H9 (cell line): ENCODE data around the gene CNNM1. TPM values are rescaled to one million over a fixed set of nuclear protein-coding genes. Genes with fewer than 3 reads are reported as not detected.

ENCODE experiments used
- DNase-seq: peaks from one replicate; pipeline ENCODE4 v3.0.0-alpha.2; 2017
- H2AFZ ChIP-seq: one replicate; pipeline ENCODE4 v1.6.1; 2013; ENCODE audit warnings: mild to moderate bottlenecking, low read length, control low read depth, moderate library complexity
- H2AK5ac ChIP-seq: 2 replicates; pipeline ENCODE4 v1.6.1; 2013; ENCODE audit warnings: low read length, control low read depth, mixed read lengths; ENCODE audit not compliant: insufficient read length
- H2BK120ac ChIP-seq: one replicate; pipeline ENCODE4 v1.6.1; 2013; ENCODE audit warnings: low read depth, mild to moderate bottlenecking, low read length, control low read depth, inconsistent platforms; ENCODE audit not compliant: poor library complexity, severe bottlenecking
- H2BK12ac ChIP-seq: 2 replicates; pipeline ENCODE4 v1.6.1; 2013; ENCODE audit warnings: low read length, control low read depth, mixed read lengths, low read depth; ENCODE audit not compliant: insufficient read length
- H2BK15ac ChIP-seq: 2 replicates; pipeline ENCODE4 v1.6.1; 2013; ENCODE audit warnings: low read depth, low read length, control low read depth
- H2BK20ac ChIP-seq: one replicate; pipeline ENCODE4 v1.6.1; 2013; ENCODE audit warnings: low read depth, mild to moderate bottlenecking, low read length, control low read depth, inconsistent platforms; ENCODE audit not compliant: poor library complexity, severe bottlenecking
- H2BK5ac ChIP-seq: 2 replicates; pipeline ENCODE4 v1.6.1; 2013; ENCODE audit warnings: low read length, control low read depth, mixed read lengths; ENCODE audit not compliant: insufficient read length
- H3K14ac ChIP-seq: 2 replicates; pipeline ENCODE4 v1.6.1; 2013; ENCODE audit warnings: low read length, control low read depth; ENCODE audit not compliant: insufficient read depth
- H3K18ac ChIP-seq: 2 replicates; pipeline ENCODE4 v1.6.1; 2013; ENCODE audit warnings: low read depth, mild to moderate bottlenecking, mixed read lengths, low read length, control low read depth; ENCODE audit not compliant: insufficient read length
- H3K23ac ChIP-seq: 2 replicates; pipeline ENCODE4 v1.6.1; 2013; ENCODE audit warnings: low read length, control low read depth, mixed read lengths, low read depth; ENCODE audit not compliant: insufficient read length
- H3K23me2 ChIP-seq: 2 replicates; pipeline ENCODE4 v1.6.1; 2013; ENCODE audit warnings: low read depth, mild to moderate bottlenecking, mixed read lengths, low read length, control low read depth; ENCODE audit not compliant: insufficient read length, poor library complexity, severe bottlenecking
- H3K27ac ChIP-seq: 2 replicates; pipeline ENCODE4 v1.5.1; 2013; ENCODE audit warnings: low read length, control low read depth, mixed read lengths, low read depth; ENCODE audit not compliant: insufficient read length
- H3K27me3 ChIP-seq: 2 replicates; pipeline ENCODE4 v1.6.1; 2013; ENCODE audit warnings: low read length, control low read depth, inconsistent platforms; ENCODE audit not compliant: insufficient read depth
- H3K4ac ChIP-seq: 2 replicates; pipeline ENCODE4 v1.6.1; 2013; ENCODE audit warnings: low read depth, mild to moderate bottlenecking, control low read depth, inconsistent platforms, low read length, moderate library complexity
- H3K4me1 ChIP-seq: 2 replicates; pipeline ENCODE4 v1.6.1; 2013; ENCODE audit warnings: low read length, control low read depth, inconsistent platforms; ENCODE audit not compliant: insufficient read depth
- H3K4me2 ChIP-seq: 2 replicates; pipeline ENCODE4 v1.6.1; 2013; ENCODE audit warnings: low read length, control low read depth, mixed read lengths; ENCODE audit not compliant: insufficient read length, insufficient read depth
- H3K56ac ChIP-seq: 2 replicates; pipeline ENCODE4 v1.6.1; 2013; ENCODE audit warnings: low read depth, mild to moderate bottlenecking, mixed read lengths, low read length, control low read depth; ENCODE audit not compliant: insufficient read length
- H3K79me1 ChIP-seq: 2 replicates; pipeline ENCODE4 v1.6.1; 2013; ENCODE audit warnings: low read depth, mild to moderate bottlenecking, moderate library complexity, low read length, control low read depth, inconsistent platforms; ENCODE audit not compliant: insufficient read depth, poor library complexity, severe bottlenecking
- H3K79me2 ChIP-seq: 2 replicates; pipeline ENCODE4 v1.6.1; 2013; ENCODE audit warnings: low read length, control low read depth, inconsistent platforms; ENCODE audit not compliant: insufficient read depth
- H3K9ac ChIP-seq: 2 replicates; pipeline ENCODE4 v1.6.1; 2013; ENCODE audit warnings: low read length, control low read depth, mixed read lengths; ENCODE audit not compliant: insufficient read length; ENCODE audit errors: extremely low read depth
- H3K9me3 ChIP-seq: one replicate; pipeline ENCODE4 v1.6.1; 2013; ENCODE audit warnings: low read depth, low read length, inconsistent platforms; ENCODE audit not compliant: control insufficient read depth
- H3T11ph ChIP-seq: one replicate; pipeline ENCODE4 v1.6.1; 2013; ENCODE audit warnings: mild to moderate bottlenecking, low read length, control low read depth, inconsistent platforms
- H4K20me1 ChIP-seq: one replicate; pipeline ENCODE4 v1.6.1; 2013; ENCODE audit not compliant: control insufficient read depth, insufficient read length, insufficient read depth
- H4K5ac ChIP-seq: 2 replicates; pipeline ENCODE4 v1.6.1; 2013; ENCODE audit warnings: low read depth, mild to moderate bottlenecking, mixed read lengths, low read length, control low read depth; ENCODE audit not compliant: insufficient read length
- H4K8ac ChIP-seq: replicated peaks from 2 replicates; pipeline ENCODE4 v1.6.1; 2013; ENCODE audit warnings: low read length, control low read depth, mixed read lengths, low read depth; ENCODE audit not compliant: insufficient read length
- H4K91ac ChIP-seq: 2 replicates; pipeline ENCODE4 v1.6.1; 2013; ENCODE audit warnings: low read depth, mild to moderate bottlenecking, moderate library complexity, mixed read lengths, low read length, control low read depth; ENCODE audit not compliant: insufficient read length
- H3K27ac Mint-ChIP-seq, 3 experiments: 2 replicates in 2 of 3; 3 replicates in 1 of 3; pipeline ENCODE4 v1.8.0; 2020 to 2021; ENCODE audit warnings: mixed read lengths in 3 of 3, mild to moderate bottlenecking in 1 of 3, moderate library complexity in 1 of 3
- H3K27me3 Mint-ChIP-seq: 2 replicates; pipeline ENCODE4 v1.8.0; 2021; ENCODE audit warnings: low read depth, mild to moderate bottlenecking, moderate library complexity, mixed read lengths
- H3K36me3 Mint-ChIP-seq, 3 experiments: 2 replicates in 2 of 3; 3 replicates in 1 of 3; pipeline ENCODE4 v1.8.0; 2020 to 2021; ENCODE audit warnings: low read depth in 3 of 3, mixed read lengths in 3 of 3; ENCODE audit not compliant: insufficient read depth in 1 of 3
- H3K4me1 Mint-ChIP-seq, 2 experiments: 2 replicates each; pipeline ENCODE4 v1.8.0; 2020; ENCODE audit warnings: mixed read lengths in 2 of 2
- H3K4me3 Mint-ChIP-seq, 2 experiments: 2 replicates in 1 of 2; 3 replicates in 1 of 2; pipeline ENCODE4 v1.8.0; 2020 to 2021; ENCODE audit warnings: mild to moderate bottlenecking in 2 of 2, mixed read lengths in 2 of 2, moderate library complexity in 1 of 2
- H3K9me3 Mint-ChIP-seq, 2 experiments: 2 replicates in 1 of 2; 3 replicates in 1 of 2; pipeline ENCODE4 v1.8.0; 2020; ENCODE audit warnings: mild to moderate bottlenecking in 2 of 2, mixed read lengths in 2 of 2, moderate library complexity in 1 of 2
- total RNA-seq: library from RNA; stranded (reverse); gene quantifications from 2 replicates; pipeline ENCODE4 v1.2.1, GENCODE V29; 2021
- TF ChIP-seq, protein P1 (sequence below): fragments of 200-600 bp; sonication (generic); conservative IDR thresholded peaks from 3 replicates; pipeline ENCODE4 v1.8.0; 2021; ENCODE audit warnings: antibody characterized with exemption, mild to moderate bottlenecking

The CNNM1 gene
- total RNA-seq, 1 experiment from 2014 or later = 0.35 TPM

DNA sequence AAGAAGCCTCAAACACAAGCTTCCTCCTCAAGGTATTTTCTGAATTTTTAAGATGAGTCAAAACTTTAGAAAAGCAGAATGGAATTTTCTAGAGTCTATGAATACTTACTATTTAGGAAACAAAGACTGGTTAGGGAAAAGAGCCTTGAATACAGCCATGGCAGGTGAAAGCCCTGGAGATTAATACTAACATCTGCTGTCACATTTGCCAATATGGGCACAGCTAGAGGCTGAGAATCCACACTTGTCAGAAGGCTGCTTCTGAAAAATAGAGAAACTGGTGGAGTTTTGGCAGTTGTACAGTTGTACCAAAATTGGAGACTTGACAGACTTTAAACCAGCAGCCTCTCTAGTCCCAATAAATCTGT, 24.3 kb upstream of the CNNM1 start:
- Histone ChIP-seq H3K23ac (no peak overlapping the region), H3K56ac (no peak overlapping the region), H4K20me1 (no peaks in the 10 kb centered on the region), H2BK5ac (no peak overlapping the region), H2AK5ac (no peak overlapping the region), H4K8ac (no peak overlapping the region), H3K79me1 (no peaks in the 10 kb centered on the region), H2BK15ac (no peak overlapping the region), H3K79me2 (no peaks in the 10 kb centered on the region), H3K27me3 (no peaks in the 10 kb centered on the region), H3K4ac (no peak overlapping the region), H4K91ac (no peak overlapping the region), H2BK12ac (no peak overlapping the region), H3K27ac (no peak overlapping the region), H3K9ac (no peak overlapping the region), H3T11ph (no peak overlapping the region), H3K9me3 (no peaks in the 10 kb centered on the region), H4K5ac (no peak overlapping the region), H3K14ac (no peak overlapping the region), H3K23me2 (no peaks in the 10 kb centered on the region), H2BK120ac (no peak overlapping the region), H2BK20ac (no peak overlapping the region), H2AFZ (no peak overlapping the region), H3K4me1 (no peaks in the 10 kb centered on the region), H3K4me2 (no peak overlapping the region), H3K18ac (no peak overlapping the region)
- H3K9me3 Mint-ChIP-seq = peaks cover 12 to 14% of the 10 kb centered on the region in 2 experiments
- H3K4me3 Mint-ChIP-seq = no peak overlapping the region
- DNase-seq = no peak
- peaks cover 5% of the 10 kb centered on the region; the same call in 1 of the 2 replicates for H3K27me3 Mint-ChIP-seq
- H3K27ac Mint-ChIP-seq = no peak overlapping the region
- H3K36me3 Mint-ChIP-seq = peaks cover 0 to 7% (median 2%) of the 10 kb centered on the region in 3 experiments; a peak in 3 of 7 replicates
- H3K4me1 Mint-ChIP-seq = peaks cover 8 to 11% of the 10 kb centered on the region in 2 experiments
- TF ChIP-seq, protein P1, sequence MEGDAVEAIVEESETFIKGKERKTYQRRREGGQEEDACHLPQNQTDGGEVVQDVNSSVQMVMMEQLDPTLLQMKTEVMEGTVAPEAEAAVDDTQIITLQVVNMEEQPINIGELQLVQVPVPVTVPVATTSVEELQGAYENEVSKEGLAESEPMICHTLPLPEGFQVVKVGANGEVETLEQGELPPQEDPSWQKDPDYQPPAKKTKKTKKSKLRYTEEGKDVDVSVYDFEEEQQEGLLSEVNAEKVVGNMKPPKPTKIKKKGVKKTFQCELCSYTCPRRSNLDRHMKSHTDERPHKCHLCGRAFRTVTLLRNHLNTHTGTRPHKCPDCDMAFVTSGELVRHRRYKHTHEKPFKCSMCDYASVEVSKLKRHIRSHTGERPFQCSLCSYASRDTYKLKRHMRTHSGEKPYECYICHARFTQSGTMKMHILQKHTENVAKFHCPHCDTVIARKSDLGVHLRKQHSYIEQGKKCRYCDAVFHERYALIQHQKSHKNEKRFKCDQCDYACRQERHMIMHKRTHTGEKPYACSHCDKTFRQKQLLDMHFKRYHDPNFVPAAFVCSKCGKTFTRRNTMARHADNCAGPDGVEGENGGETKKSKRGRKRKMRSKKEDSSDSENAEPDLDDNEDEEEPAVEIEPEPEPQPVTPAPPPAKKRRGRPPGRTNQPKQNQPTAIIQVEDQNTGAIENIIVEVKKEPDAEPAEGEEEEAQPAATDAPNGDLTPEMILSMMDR = no peak
